Activated naive CD8-positive, alpha-beta T cell (primary cell): ENCODE measurements around the gene C1orf105.

Experiments used
- H3K27ac Mint-ChIP-seq: one replicate; pipeline ENCODE4 v1.8.0; 2021; ENCODE audit warnings: mixed read lengths
- H3K27me3 Mint-ChIP-seq: one replicate; pipeline ENCODE4 v1.8.0; 2021; ENCODE audit warnings: mixed read lengths
- H3K36me3 Mint-ChIP-seq: one replicate; pipeline ENCODE4 v1.8.0; 2021; ENCODE audit warnings: mixed read lengths
- H3K4me1 Mint-ChIP-seq: one replicate; pipeline ENCODE4 v1.8.0; 2021; ENCODE audit warnings: low read depth, mixed read lengths
- H3K4me3 Mint-ChIP-seq: one replicate; pipeline ENCODE4 v1.8.0; 2021; ENCODE audit warnings: mild to moderate bottlenecking, mixed read lengths
- H3K9me3 Mint-ChIP-seq: one replicate; pipeline ENCODE4 v1.8.0; 2021; ENCODE audit warnings: low read depth, mixed read lengths

Gene C1orf105

DNA sequence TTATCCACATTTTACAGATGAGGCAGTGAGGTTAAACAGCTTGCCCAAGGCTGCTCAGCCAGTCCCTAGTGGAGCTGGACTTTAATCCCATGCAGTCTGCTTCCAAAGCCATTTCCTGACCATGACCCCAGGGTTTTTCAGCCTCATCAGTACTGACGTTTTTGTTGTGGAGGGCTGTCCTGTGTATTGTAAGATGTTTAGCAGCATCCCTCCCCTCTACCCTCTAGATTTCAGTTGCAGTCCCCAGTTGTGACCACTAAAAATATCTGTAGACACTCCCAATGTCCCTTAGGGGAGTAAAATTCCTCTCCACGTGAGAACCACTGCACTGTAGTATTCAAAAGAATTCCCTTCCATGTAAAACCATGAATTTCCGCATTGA lies 30.2 kb upstream of the C1orf105 start:
- Mint-ChIP-seq H3K4me1 (peaks cover 40% of the 10 kb centered on the region), H3K4me3 (no peak overlapping the region), H3K9me3 (no peaks in the 10 kb centered on the region), H3K27me3 (no peaks in the 10 kb centered on the region), H3K27ac (no peak overlapping the region), H3K36me3 (peaks cover 9% of the 10 kb centered on the region)

DNA sequence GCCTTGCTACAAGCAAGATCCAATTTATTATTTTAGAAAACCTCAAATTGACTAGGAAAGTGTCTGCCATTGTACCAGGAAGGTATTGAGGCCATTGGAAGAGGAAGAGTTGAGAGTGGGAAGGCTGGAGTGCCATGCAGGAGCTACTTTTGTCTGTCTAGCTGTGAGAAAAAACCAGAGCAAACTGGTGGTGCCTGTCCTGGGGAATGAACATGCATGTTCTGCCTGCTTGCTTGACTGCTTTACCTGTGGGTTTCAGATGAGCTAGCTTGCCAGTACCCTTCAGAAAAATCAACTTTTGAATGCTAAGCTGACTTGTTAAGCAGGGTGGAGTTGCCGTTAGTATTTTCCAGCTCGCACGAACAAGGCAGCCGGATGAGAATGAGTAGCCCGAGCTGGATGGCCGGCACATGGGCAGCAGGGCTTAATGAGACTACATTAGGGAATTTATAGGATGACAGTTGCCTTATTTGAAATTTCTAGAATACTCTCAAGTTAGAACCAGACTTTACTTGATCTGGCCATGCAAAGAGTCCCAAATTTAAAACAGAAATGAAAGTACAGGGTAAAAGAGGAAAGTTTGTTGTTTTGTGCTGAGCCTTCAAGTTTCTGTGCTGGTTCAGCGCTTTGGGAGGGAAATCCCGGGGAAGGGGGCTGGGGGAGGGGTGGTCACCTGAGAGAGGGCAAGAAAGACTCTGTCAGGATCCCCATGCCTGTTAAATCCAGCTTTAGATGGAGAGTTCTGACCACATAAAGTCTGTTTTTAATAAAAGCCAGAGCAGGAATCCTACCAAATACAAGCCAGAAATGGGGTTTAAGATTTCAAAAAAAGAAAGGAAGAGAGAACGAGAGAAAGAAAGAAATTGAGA lies 29.6 kb upstream of the C1orf105 start:
- H3K36me3 Mint-ChIP-seq = peaks cover 9% of the 10 kb centered on the region
- H3K4me1 Mint-ChIP-seq = peaks cover 45% of the 10 kb centered on the region
- H3K27ac Mint-ChIP-seq = no peak overlapping the region
- no peaks in the 10 kb centered on the region for H3K9me3 Mint-ChIP-seq
- no peaks in the 10 kb centered on the region for H3K27me3 Mint-ChIP-seq
- H3K4me3 Mint-ChIP-seq = no peak overlapping the region

DNA sequence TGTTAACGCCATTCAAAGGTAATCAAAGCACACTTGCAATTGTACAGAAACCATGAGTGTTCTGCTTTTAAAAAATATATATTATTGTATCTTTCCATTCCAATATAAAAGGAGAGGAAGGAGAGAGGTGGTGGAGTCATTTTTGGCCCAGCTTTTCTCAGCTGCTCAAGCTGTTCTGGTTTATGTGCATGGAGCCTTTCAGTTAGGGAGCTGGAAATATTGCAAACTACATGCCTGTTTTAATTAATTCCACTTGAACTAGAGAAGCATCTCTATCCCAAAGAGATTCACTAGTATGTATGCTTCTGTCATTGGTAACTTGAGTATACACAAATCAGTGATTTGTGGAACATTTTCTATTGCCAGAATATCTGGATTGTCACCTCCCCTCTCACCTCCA lies 28.5 kb upstream of the C1orf105 start:
- Mint-ChIP-seq H3K27me3 (no peaks in the 10 kb centered on the region), H3K9me3 (no peaks in the 10 kb centered on the region), H3K27ac (no peak overlapping the region), H3K4me3 (no peak overlapping the region), H3K36me3 (peaks cover 7% of the 10 kb centered on the region), H3K4me1 (peaks cover 52% of the 10 kb centered on the region)

DNA sequence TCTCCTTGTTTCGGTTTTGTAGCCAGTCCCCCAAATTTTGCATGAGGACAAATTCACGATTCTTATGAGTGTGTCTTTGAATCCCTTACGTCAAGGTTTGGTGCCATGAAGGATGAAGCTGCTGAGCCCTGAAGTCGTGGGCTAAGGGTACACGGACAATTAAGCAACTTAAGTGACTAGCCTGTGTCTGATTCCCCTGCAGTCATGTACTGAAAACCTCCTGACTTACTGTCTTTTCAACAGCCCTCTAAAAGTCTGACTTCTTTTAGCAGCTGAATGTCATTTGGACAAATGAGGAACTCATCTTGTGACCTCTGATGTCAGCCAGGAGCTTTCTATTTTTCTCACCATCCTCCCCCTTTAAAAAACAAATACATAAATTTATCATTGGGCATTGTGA lies 27.1 kb upstream of the C1orf105 start:
- no peaks in the 10 kb centered on the region for H3K27me3 Mint-ChIP-seq
- H3K9me3 Mint-ChIP-seq = no peaks in the 10 kb centered on the region
- peaks cover 6% of the 10 kb centered on the region for H3K36me3 Mint-ChIP-seq
- peak overlapping the region; percentile 48 for H3K4me3 Mint-ChIP-seq
- peak overlapping the region; percentile 83 for H3K27ac Mint-ChIP-seq
- H3K4me1 Mint-ChIP-seq = peaks cover 66% of the 10 kb centered on the region

DNA sequence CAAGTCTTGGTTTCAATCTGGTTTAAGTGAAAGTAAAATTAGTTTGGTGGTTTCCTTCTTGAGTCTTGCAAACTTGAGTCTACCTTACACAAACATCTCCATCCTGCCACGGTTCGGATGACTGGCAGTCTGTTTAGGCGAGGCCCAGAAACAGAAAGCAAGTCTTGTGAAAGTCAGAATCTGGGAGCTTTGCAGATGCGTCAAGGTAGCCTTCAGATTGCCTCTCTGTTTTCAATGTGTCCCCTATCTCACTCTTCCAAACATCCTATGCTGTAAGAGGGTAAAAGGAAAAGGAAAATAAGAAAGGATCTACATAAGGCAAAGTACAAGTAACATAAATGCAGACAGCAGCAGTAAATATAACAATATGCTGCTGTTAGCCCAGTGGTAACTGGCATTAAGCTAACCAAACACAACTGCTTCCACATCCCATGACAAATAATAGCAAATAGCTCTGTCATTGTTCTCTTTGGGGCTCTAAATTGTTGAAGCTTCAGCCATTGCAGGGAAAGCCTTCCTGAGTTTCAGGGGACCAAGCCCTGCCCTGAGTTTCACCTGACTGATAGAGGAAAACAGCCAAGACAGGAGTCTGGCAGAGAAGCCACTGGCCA lies 26.2 kb upstream of the C1orf105 start:
- no peaks in the 10 kb centered on the region for H3K9me3 Mint-ChIP-seq
- peak overlapping the region; percentile 58 for H3K4me3 Mint-ChIP-seq
- H3K27ac Mint-ChIP-seq = peak overlapping the region; percentile 83
- H3K27me3 Mint-ChIP-seq = no peaks in the 10 kb centered on the region
- peaks cover 6% of the 10 kb centered on the region for H3K36me3 Mint-ChIP-seq
- peaks cover 75% of the 10 kb centered on the region for H3K4me1 Mint-ChIP-seq

DNA sequence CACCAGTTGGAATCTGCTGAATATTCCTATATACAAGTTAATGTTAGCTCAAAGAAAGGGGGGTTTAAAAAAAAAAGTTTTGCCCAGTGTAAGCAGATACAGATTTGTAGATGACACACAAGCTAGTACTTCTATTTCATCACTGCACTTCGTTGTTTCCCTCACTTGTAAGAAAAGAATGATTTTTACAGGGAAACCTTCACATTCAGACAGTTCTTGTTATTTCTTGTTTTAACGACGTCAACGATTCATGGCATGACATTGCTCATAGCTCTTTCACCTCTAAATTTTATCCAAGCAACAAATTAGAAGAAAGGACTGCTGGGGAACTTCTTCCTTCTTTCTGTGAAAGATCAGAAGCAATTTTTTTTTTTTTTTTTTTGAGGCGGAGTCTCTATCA lies 25.7 kb upstream of the C1orf105 start:
- peaks cover 4% of the 10 kb centered on the region for H3K36me3 Mint-ChIP-seq
- H3K4me3 Mint-ChIP-seq = peak overlapping the region; percentile 58
- peak overlapping the region; percentile 83 for H3K27ac Mint-ChIP-seq
- peaks cover 80% of the 10 kb centered on the region for H3K4me1 Mint-ChIP-seq
- no peaks in the 10 kb centered on the region for H3K9me3 Mint-ChIP-seq
- H3K27me3 Mint-ChIP-seq = no peaks in the 10 kb centered on the region

DNA sequence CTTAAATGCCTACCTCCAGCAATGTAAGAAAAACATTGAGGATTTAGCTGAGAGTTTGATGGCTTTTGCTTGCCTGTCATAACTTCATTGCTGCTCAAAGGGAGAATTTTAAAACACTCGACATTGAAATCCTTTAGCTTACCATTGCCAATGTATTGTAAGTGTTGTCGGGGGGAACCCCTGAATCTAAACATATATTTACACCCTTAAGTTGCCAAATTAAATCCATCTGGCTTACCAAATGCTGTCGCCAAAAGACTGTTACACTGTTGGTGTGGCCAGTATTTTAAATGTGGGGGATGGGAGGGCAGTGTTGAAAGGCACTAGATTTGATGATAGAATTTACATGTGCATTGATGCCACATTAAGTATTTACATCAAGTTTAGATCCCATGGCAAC lies 24.9 kb upstream of the C1orf105 start:
- Mint-ChIP-seq H3K4me1 (peaks cover 85% of the 10 kb centered on the region), H3K9me3 (no peaks in the 10 kb centered on the region), H3K4me3 (no peak overlapping the region), H3K27me3 (no peaks in the 10 kb centered on the region), H3K36me3 (peaks cover 4% of the 10 kb centered on the region), H3K27ac (peak overlapping the region; percentile 83)

DNA sequence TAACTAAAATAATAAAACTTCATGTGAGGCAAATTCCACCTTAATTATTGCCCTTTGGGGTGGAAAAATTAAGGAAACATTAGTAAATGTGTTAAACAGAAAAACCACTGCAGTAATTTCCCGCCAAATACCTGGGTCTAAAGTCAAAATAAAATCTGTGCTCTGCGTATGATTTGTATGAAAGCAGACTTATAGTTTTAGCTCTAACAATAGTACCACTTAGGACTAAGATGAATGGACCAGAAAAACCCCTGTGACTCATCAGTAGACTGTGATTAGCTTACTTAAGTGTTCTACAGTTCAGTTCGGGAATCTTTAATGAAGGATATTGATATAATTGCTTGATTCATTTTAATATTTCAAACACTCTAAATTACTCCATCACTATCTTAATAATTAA lies 23.3 kb upstream of the C1orf105 start:
- Mint-ChIP-seq H3K4me1 (peaks cover 86% of the 10 kb centered on the region), H3K9me3 (no peaks in the 10 kb centered on the region), H3K27ac (peak overlapping the region; percentile 7), H3K27me3 (no peaks in the 10 kb centered on the region), H3K36me3 (peaks cover 4% of the 10 kb centered on the region), H3K4me3 (no peak overlapping the region)

DNA sequence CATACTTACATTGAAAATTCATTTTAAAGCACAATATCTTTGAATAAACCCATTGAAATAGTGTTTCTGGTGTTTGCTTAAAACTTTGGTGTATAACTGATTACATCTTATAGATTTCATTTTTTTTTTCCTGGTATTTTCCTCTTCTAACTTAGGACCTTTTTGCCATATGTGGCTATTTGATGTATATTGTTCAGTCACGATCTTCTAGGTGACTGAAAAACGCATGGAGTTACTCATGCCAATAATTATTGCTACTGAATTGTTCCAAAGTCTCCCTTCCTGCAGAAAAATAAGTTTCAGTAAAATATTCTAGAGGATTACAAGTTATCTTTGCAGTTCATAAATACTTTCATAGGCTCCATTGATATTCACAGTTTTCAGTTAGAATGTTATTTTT lies 22.9 kb upstream of the C1orf105 start:
- peaks cover 84% of the 10 kb centered on the region for H3K4me1 Mint-ChIP-seq
- no peak overlapping the region for H3K27ac Mint-ChIP-seq
- no peaks in the 10 kb centered on the region for H3K27me3 Mint-ChIP-seq
- no peak overlapping the region for H3K4me3 Mint-ChIP-seq
- peaks cover 4% of the 10 kb centered on the region for H3K36me3 Mint-ChIP-seq
- no peaks in the 10 kb centered on the region for H3K9me3 Mint-ChIP-seq

DNA sequence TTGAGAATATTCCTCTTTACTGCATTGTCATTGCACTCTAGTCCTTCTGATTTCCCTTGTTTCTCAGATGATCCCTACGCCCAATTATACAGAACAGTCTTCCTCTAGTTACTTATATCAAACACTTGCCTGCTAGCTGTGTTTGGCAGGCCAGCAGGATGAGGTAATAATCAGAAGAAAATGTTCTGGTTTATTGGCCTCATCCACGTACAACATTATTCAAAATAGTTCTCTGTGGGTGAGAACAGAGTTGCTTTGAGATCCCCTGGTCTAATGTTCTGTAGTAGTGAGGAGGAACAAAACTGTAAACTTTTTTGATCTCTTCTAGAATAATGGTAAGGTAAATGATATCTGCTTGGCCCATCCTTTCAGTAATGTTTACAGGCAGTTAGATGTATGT lies 22.3 kb upstream of the C1orf105 start:
- H3K9me3 Mint-ChIP-seq = no peaks in the 10 kb centered on the region
- H3K27ac Mint-ChIP-seq = peak overlapping the region; percentile 36

DNA sequence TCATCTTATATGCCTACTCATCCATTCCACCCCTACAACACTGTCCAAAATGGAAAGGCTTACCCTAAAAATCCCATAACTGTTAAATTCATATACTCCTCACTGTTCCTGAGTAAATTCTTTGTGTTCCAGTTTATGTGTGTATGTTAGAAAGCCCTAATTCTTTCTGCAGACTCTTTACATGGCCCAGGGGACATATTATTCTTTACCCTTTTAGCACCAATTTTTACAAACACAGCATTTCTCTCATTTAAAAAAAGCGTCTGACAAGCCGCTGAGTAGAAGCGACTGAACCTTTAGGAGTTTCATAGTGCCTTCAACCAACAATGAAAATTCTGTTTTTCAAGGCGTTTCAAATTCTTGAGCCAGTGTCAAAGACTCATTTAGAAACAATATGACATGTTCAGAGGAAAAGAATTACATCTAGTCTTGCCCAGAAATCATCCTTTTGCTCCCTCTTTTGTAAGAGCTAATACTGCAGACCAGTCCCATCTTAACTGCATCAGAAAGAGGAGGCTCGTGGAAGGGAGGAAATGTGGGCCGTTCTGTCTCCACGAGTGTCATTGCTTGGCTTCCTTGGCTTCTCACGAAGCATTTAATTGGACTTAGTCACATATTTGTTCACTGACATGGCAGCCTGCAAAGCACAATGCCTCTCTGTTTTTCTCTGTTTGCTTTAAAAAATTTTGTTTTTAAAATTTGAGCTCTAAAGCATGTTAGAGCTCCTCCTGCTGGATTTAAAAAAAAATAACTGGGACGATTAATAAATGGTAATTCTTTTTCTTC lies 21.3 kb upstream of the C1orf105 start:
- Mint-ChIP-seq H3K4me3 (peak overlapping the region; percentile 32), H3K27me3 (no peaks in the 10 kb centered on the region), H3K36me3 (no peaks in the 10 kb centered on the region), H3K27ac (peak overlapping the region; percentile 76), H3K4me1 (peaks cover 75% of the 10 kb centered on the region), H3K9me3 (no peaks in the 10 kb centered on the region)

More for the DNA sequence above, 22.3 kb upstream of the C1orf105 start:
- Mint-ChIP-seq H3K27me3 (no peaks in the 10 kb centered on the region), H3K4me1 (peaks cover 79% of the 10 kb centered on the region), H3K4me3 (no peak overlapping the region), H3K36me3 (peaks cover 1% of the 10 kb centered on the region)

DNA sequence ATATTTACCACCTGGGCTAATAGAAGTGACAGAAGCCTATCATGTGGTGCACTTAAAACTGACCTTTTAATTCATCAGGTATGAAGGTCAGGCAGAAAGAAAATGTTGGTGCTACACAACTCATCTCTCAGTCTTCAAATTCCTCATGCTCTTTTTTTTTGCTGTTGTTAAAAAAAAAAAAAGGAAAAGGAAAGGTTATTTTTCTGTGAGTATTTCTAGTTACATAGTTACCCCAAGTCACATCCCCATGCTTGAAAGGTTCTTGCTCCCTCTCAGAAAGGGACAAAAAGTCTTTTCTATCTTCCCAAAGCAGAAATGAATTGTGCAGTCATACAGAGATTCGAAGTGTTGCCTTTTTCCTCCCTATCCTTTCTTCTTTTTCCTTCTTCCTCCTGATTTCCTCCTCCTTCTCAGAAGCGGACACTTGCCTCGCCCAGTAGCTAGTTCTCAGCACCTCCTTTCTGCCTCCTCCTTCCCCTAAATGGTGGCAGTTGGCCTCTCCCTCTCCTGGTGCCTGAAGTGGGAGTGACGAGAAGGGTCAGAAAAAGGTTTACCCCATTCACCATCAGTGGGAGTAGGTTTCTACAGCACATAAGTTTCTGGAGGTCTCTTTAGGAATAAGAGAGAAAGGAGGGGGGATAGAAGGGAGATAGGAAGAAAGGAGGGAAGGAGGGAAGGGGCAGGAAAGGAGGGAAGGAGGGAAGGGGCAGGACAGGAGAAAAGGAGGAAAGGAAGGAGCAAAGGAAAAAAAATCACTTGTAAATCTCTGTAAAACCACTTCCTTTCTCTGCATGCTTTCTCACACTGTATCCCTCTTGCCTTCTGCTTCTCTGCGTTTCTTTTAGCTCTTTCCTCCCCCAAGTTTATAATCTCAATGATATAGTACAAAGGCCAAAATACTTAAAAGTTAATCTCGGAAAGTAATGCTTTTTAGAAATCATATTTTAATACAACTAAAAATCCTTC lies 20.4 kb upstream of the C1orf105 start:
- H3K36me3 Mint-ChIP-seq = no peaks in the 10 kb centered on the region
- peak overlapping the region; percentile 76 for H3K27ac Mint-ChIP-seq
- H3K4me3 Mint-ChIP-seq = peak overlapping the region; percentile 20
- H3K27me3 Mint-ChIP-seq = no peaks in the 10 kb centered on the region
- no peaks in the 10 kb centered on the region for H3K9me3 Mint-ChIP-seq
- peaks cover 66% of the 10 kb centered on the region for H3K4me1 Mint-ChIP-seq

DNA sequence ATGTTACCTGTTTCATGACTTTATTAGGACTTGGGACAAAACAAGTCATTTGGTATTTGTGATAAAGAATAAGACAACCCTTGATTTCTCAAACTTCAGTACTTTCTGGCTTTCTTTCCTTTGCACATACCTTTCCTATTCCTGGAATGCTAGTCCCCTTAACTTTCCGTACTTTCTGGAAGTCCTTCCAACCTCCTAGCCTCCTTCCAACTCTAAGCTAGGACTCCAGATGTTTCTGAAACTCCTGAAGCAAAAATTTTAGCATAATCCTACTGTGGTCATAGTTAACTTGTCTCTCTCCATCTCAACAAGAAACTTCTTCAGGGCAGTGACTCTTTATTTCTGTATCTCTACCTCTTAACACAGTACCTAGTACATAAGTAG lies 19.8 kb upstream of the C1orf105 start:
- H3K36me3 Mint-ChIP-seq = no peaks in the 10 kb centered on the region
- peaks cover 59% of the 10 kb centered on the region for H3K4me1 Mint-ChIP-seq
- no peaks in the 10 kb centered on the region for H3K9me3 Mint-ChIP-seq
- no peaks in the 10 kb centered on the region for H3K27me3 Mint-ChIP-seq
- peak overlapping the region; percentile 76 for H3K27ac Mint-ChIP-seq
- H3K4me3 Mint-ChIP-seq = no peak overlapping the region

DNA sequence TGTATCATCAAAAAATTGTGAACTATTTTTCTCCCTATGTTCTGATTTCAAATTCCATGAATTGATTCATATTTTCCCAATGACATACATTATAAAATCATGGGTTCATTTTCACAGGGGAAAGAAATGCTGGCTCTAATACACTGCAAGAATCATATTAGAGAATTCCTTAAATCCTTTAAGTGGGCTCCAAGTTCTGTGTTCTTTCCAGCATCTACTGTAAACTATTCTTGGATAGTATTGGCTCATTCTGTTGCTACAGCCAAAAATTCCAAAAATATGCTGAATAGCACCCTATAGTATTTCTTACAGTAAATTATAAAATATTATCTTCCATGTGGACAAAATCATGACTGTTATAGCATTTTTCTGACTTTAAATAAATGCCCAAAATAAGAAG lies 19.0 kb upstream of the C1orf105 start:
- Mint-ChIP-seq H3K27ac (no peak overlapping the region), H3K36me3 (no peaks in the 10 kb centered on the region), H3K4me1 (peaks cover 55% of the 10 kb centered on the region), H3K9me3 (no peaks in the 10 kb centered on the region), H3K4me3 (no peak overlapping the region), H3K27me3 (no peaks in the 10 kb centered on the region)
